HEK293 (cell line): Measurements from ENCODE around the gene MISP.

ENCODE experiments used
- CTCF ChIA-PET: fragments of 350-600 bp; formaldehyde crosslinking; extraction: SDS; loops from one replicate; lab custom pipeline; 2021; ENCODE audit warnings: antibody characterized with exemption; lab: Yijun Ruan, JAX
- POLR2A ChIA-PET: fragments of 300-600 bp; formaldehyde crosslinking; extraction: SDS; loops from one replicate; lab custom pipeline; 2020; ENCODE audit warnings: antibody characterized with exemption, inconsistent platforms; lab: Yijun Ruan, JAX
- H3K27ac ChIP-seq: fragments of 200-500 bp; sonication (Bioruptor generic); 2 replicates; pipeline ENCODE4 v1.5.1; 2014; ENCODE audit warnings: low read depth, low read length, control low read depth, inconsistent platforms; ENCODE audit errors: extremely low read depth
- H3K36me3 ChIP-seq, 2 experiments: fragments of 200-500 bp in 1 of 2; sonication (Bioruptor generic) in 1 of 2; 1 replicate in 1 of 2; 2 replicates in 1 of 2; pipeline ENCODE4 v1.5.1; 2014 to 2017; ENCODE audit warnings: inconsistent platforms in 2 of 2, low read length in 2 of 2; ENCODE audit not compliant: control insufficient read depth in 2 of 2, insufficient read depth in 1 of 2
- H3K4me1 ChIP-seq: fragments of 200-500 bp; sonication (Bioruptor generic); 2 replicates; pipeline ENCODE4 v1.5.1; 2014; ENCODE audit warnings: mild to moderate bottlenecking, low read length, inconsistent platforms; ENCODE audit not compliant: control insufficient read depth, insufficient read depth
- H3K4me3 ChIP-seq: 2 replicates; pipeline ENCODE4 v1.5.1; 2011; ENCODE audit warnings: low read depth, mild to moderate bottlenecking, control low read depth, low read length, moderate library complexity
- H3K9me3 ChIP-seq: fragments of 200-500 bp; sonication (Bioruptor generic); 2 replicates; pipeline ENCODE4 v1.5.1; 2014; ENCODE audit warnings: low read depth, low read length, inconsistent platforms; ENCODE audit not compliant: control insufficient read depth, insufficient read depth
- FEZF1 ChIP-seq: fragments of 450-650 bp; formaldehyde crosslinking; IDR thresholded peaks from 2 replicates; pipeline ENCODE4 v1.5.1; 2016; ENCODE audit warnings: missing biosample characterization, missing genetic modification characterization
- GLI2 ChIP-seq: fragments of 450-650 bp; formaldehyde crosslinking; IDR thresholded peaks from 2 replicates; pipeline ENCODE4; 2017; ENCODE audit warnings: missing biosample characterization, missing genetic modification characterization, low read depth, borderline replicate concordance
- GLI4 ChIP-seq: fragments of 450-650 bp; formaldehyde crosslinking; IDR thresholded peaks from 2 replicates; pipeline ENCODE4 v1.5.1; 2016; ENCODE audit warnings: missing biosample characterization, missing genetic modification characterization
- GLIS2 ChIP-seq: fragments of 450-650 bp; formaldehyde crosslinking; IDR thresholded peaks from 2 replicates; pipeline ENCODE4 v1.5.1; 2016; ENCODE audit warnings: missing biosample characterization, missing genetic modification characterization
- MZF1 ChIP-seq: fragments of 450-650 bp; formaldehyde crosslinking; IDR thresholded peaks from 2 replicates; pipeline ENCODE4 v1.5.1; 2017; ENCODE audit warnings: missing biosample characterization, missing genetic modification characterization, borderline replicate concordance
- PATZ1 ChIP-seq: fragments of 450-650 bp; formaldehyde crosslinking; IDR thresholded peaks from 2 replicates; pipeline ENCODE4 v1.5.1; 2016; ENCODE audit warnings: missing biosample characterization, missing genetic modification characterization
- PRDM4 ChIP-seq: fragments of 450-650 bp; formaldehyde crosslinking; IDR thresholded peaks from 2 replicates; pipeline ENCODE4 v1.5.1; 2017; ENCODE audit warnings: missing biosample characterization, missing genetic modification characterization
- SALL2 ChIP-seq: fragments of 450-650 bp; formaldehyde crosslinking; IDR thresholded peaks from 2 replicates; pipeline ENCODE4 v1.5.0; 2017; ENCODE audit warnings: missing biosample characterization, mild to moderate bottlenecking, missing genetic modification characterization, borderline replicate concordance
- SCRT2 ChIP-seq: fragments of 450-650 bp; formaldehyde crosslinking; IDR thresholded peaks from 2 replicates; pipeline ENCODE4 v1.5.1; 2016; ENCODE audit warnings: missing biosample characterization, missing genetic modification characterization
- WT1 ChIP-seq: fragments of 450-650 bp; formaldehyde crosslinking; IDR thresholded peaks from 2 replicates; pipeline ENCODE4 v1.5.1; 2016; ENCODE audit warnings: missing biosample characterization, missing genetic modification characterization
- ZBTB1 ChIP-seq: fragments of 450-650 bp; formaldehyde crosslinking; IDR thresholded peaks from 2 replicates; pipeline ENCODE4 v1.5.1; 2016; ENCODE audit warnings: missing biosample characterization, missing genetic modification characterization
- ZBTB8A ChIP-seq: fragments of 450-650 bp; formaldehyde crosslinking; IDR thresholded peaks from 2 replicates; pipeline ENCODE4 v1.5.1; 2016; ENCODE audit warnings: missing biosample characterization, missing genetic modification characterization
- ZNF292 ChIP-seq: fragments of 450-650 bp; formaldehyde crosslinking; IDR thresholded peaks from 2 replicates; pipeline ENCODE4 v1.5.1; 2016; ENCODE audit warnings: low read depth, missing biosample characterization, missing genetic modification characterization, borderline replicate concordance
- ZNF391 ChIP-seq: fragments of 450-650 bp; formaldehyde crosslinking; IDR thresholded peaks from 2 replicates; pipeline ENCODE4 v1.5.1; 2016; ENCODE audit warnings: low read depth, missing biosample characterization, missing genetic modification characterization, borderline replicate concordance
- ZNF416 ChIP-seq: fragments of 450-650 bp; formaldehyde crosslinking; IDR thresholded peaks from 2 replicates; pipeline ENCODE4 v1.5.1; 2016; ENCODE audit warnings: missing biosample characterization, missing genetic modification characterization
- ZNF544 ChIP-seq: fragments of 450-650 bp; formaldehyde crosslinking; IDR thresholded peaks from 2 replicates; pipeline ENCODE4 v1.5.0; 2017; ENCODE audit warnings: missing biosample characterization, missing genetic modification characterization
- ZNF555 ChIP-seq: fragments of 450-650 bp; formaldehyde crosslinking; conservative IDR thresholded peaks from 2 replicates; pipeline ENCODE4 v1.5.1; 2017; ENCODE audit warnings: missing biosample characterization, mild to moderate bottlenecking, missing genetic modification characterization, inconsistent platforms
- ZNF561 ChIP-seq: fragments of 450-650 bp; IDR thresholded peaks from 2 replicates; pipeline ENCODE4 v1.5.1; 2018; ENCODE audit warnings: missing biosample characterization, missing genetic modification characterization, borderline replicate concordance
- ZNF600 ChIP-seq: fragments of 450-650 bp; formaldehyde crosslinking; IDR thresholded peaks from 2 replicates; pipeline ENCODE4 v1.5.1; 2016; ENCODE audit warnings: missing biosample characterization, missing genetic modification characterization
- ZNF645 ChIP-seq: fragments of 450-650 bp; formaldehyde crosslinking; IDR thresholded peaks from 2 replicates; pipeline ENCODE4; 2016; ENCODE audit warnings: missing biosample characterization, missing genetic modification characterization
- ZNF701 ChIP-seq: fragments of 450-650 bp; formaldehyde crosslinking; IDR thresholded peaks from 2 replicates; pipeline ENCODE4 v1.5.1; 2016; ENCODE audit warnings: missing biosample characterization, missing genetic modification characterization
- ZNF76 ChIP-seq: fragments of 450-650 bp; formaldehyde crosslinking; IDR thresholded peaks from 2 replicates; pipeline ENCODE4; 2016; ENCODE audit warnings: low read depth, missing biosample characterization, missing genetic modification characterization, borderline replicate concordance
- ZNF777 ChIP-seq: fragments of 450-650 bp; formaldehyde crosslinking; IDR thresholded peaks from 2 replicates; pipeline ENCODE4 v1.5.1; 2017; ENCODE audit warnings: missing biosample characterization, missing genetic modification characterization, borderline replicate concordance
- TF ChIP-seq, protein P1 (sequence below): fragments of 450-650 bp; formaldehyde crosslinking; IDR thresholded peaks from 2 replicates; pipeline ENCODE4 v1.5.1; 2016; ENCODE audit warnings: missing biosample characterization, missing genetic modification characterization, borderline replicate concordance

MISP gene

DNA sequence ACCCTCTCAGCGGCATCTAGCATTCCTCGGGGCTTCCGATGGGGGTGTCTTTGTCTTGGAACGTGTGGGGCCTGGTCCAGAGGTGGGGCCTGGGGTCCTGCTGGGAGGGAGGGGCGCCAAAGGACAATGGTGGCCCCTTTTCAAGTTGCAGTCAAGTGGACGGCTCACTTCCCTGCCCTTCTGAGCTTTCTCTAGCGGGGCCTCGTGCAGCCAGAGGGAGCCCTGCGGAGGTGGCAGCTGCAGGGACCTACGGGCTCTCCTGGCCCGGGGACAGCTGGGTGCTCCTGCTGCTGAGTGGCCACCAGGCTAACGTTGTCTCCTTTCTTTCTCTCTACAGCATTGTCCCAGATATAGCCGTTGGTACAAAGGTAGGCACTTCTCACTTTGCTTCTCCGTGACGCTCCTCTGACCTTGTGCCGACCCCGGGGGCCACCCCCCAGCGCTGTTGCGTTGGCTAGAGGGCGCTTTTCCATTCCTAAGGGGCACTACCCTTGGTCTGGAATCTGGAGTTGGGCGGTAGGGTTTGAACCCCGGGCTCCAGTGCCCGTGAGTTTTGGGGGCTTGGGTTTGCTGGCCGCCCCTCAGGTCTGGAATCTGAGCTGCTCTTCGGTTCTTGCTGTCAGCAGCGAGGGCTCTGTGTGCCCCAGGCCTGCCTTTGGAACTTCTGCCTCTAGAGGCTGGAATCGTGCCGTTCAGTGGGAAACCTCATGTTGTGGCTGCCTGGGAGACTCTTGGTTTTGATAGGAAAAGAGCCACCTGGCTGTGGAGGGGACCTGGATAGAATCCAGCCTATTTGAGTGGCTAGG lies 48.4 kb downstream of the MISP start (continued):
- TF ChIP-seq ZNF645 (tag by site-specific recombination) (no peak), ZNF561 (peak; percentile 33; the same call in 1 of the 2 replicates), PATZ1 (tag by site-specific recombination) (peak; percentile 53), WT1 (tag by site-specific recombination) (0 out of 2 replicates have a peak, but pooled peaks have one; percentile 8), GLI2 (tag by site-specific recombination) (no peak), GLIS2 (tag by site-specific recombination) (0 out of 2 replicates have a peak, but pooled peaks have one; percentile 27), ZNF391 (no peak), PRDM4 (no peak), ZNF416 (no peak), ZNF600 (tag by site-specific recombination) (peak; percentile 54; the same call in 1 of the 2 replicates), FEZF1 (tag by site-specific recombination) (peak; percentile 78), ZNF76 (no peak)

GRCh38 chr19:800360-801029 lies 49.6 kb downstream of the MISP start:
- peak overlapping the region; percentile 97 for H3K27ac ChIP-seq
- H3K36me3 ChIP-seq: peaks cover 0 to 74% of the 10 kb centered on the region in 2 experiments; a peak in 2 of 3 replicates
- H3K4me3 ChIP-seq: peak overlapping the region; percentile 21
- ChIA-PET POLR2A (interaction anchor here (0.9 to 1.7 kb wide), 5 partner anchors 9 to 26 kb away, joined by 3 to 5 read pairs (median 4); no protein-coding TSS in a partner anchor), CTCF (interaction anchor here (0.9 to 1.0 kb wide), 2 partner anchors 30 to 31 kb away, joined by 4 to 6 read pairs; no protein-coding TSS in a partner anchor)
- no peaks in the 10 kb centered on the region for H3K9me3 ChIP-seq
- H3K4me1 ChIP-seq: peaks cover 25% of the 10 kb centered on the region
- TF ChIP-seq ZNF544 (tag by site-specific recombination) (no peak), ZNF701 (tag by site-specific recombination) (no peak), ZNF555 (tag by site-specific recombination) (no peak), GLI4 (tag by site-specific recombination) (no peak), SALL2 (tag by site-specific recombination) (no peak), MZF1 (no peak), ZNF777 (tag by site-specific recombination) (no peak), ZBTB8A (0 out of 2 replicates have a peak, but pooled peaks have one; percentile 29), ZNF292 (tag by site-specific recombination) (no peak), ZBTB1 (tag by site-specific recombination) (no peak), SCRT2 (tag by site-specific recombination) (no peak)
- TF ChIP-seq, protein P1, sequence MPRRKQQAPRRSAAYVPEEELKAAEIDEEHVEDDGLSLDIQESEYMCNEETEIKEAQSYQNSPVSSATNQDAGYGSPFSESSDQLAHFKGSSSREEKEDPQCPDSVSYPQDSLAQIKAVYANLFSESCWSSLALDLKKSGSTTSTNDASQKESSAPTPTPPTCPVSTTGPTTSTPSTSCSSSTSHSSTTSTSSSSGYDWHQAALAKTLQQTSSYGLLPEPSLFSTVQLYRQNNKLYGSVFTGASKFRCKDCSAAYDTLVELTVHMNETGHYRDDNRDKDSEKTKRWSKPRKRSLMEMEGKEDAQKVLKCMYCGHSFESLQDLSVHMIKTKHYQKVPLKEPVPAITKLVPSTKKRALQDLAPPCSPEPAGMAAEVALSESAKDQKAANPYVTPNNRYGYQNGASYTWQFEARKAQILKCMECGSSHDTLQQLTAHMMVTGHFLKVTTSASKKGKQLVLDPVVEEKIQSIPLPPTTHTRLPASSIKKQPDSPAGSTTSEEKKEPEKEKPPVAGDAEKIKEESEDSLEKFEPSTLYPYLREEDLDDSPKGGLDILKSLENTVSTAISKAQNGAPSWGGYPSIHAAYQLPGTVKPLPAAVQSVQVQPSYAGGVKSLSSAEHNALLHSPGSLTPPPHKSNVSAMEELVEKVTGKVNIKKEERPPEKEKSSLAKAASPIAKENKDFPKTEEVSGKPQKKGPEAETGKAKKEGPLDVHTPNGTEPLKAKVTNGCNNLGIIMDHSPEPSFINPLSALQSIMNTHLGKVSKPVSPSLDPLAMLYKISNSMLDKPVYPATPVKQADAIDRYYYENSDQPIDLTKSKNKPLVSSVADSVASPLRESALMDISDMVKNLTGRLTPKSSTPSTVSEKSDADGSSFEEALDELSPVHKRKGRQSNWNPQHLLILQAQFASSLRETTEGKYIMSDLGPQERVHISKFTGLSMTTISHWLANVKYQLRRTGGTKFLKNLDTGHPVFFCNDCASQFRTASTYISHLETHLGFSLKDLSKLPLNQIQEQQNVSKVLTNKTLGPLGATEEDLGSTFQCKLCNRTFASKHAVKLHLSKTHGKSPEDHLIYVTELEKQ (tag by site-specific recombination): no peak
